Suprapubic skin (tissue), 4 donors: ENCODE measurements around the gene RAB10. TPM values are rescaled to one million over a fixed set of nuclear protein-coding genes. Genes with fewer than 3 reads are reported as not detected.

Source experiments
- DNase-seq, 2 donors: peaks; one replicate each; pipeline ENCODE4 v3.0.0-alpha.2; 2019; ENCODE audit warnings: low spot score in 2 of 2
- H3K27ac ChIP-seq: fragments of 200-600 bp; sonication (generic); one replicate; pipeline ENCODE4 v1.5.1; 2019
- H3K27me3 ChIP-seq: fragments of 200-600 bp; sonication (generic); one replicate; pipeline ENCODE4 v1.5.1; 2019
- H3K36me3 ChIP-seq: fragments of 200-600 bp; sonication (generic); one replicate; pipeline ENCODE4 v1.5.1; 2019
- H3K4me1 ChIP-seq: fragments of 200-600 bp; sonication (generic); one replicate; pipeline ENCODE4 v1.5.1; 2019
- H3K4me3 ChIP-seq: fragments of 200-600 bp; sonication (generic); one replicate; pipeline ENCODE4 v1.5.1; 2019; ENCODE audit warnings: mild to moderate bottlenecking
- H3K9me3 ChIP-seq: fragments of 200-600 bp; sonication (generic); one replicate; pipeline ENCODE4 v1.5.1; 2019
- EP300 ChIP-seq: sonication (generic); formaldehyde crosslinking; IDR thresholded peaks from one replicate; pipeline ENCODE4 v1.6.1; 2017; ENCODE audit warnings: antibody characterized with exemption
- POLR2A ChIP-seq, 2 donors: fragments of 450-650 bp; IDR thresholded peaks; one replicate each; pipeline ENCODE4 v1.6.1; 2017; ENCODE audit warnings: antibody characterized with exemption in 2 of 2, mild to moderate bottlenecking in 2 of 2, moderate library complexity in 2 of 2
- POLR2AphosphoS5 ChIP-seq, 3 donors: sonication (generic); formaldehyde crosslinking; IDR thresholded peaks; one replicate each; pipeline ENCODE4 v1.6.1; 2017; ENCODE audit warnings: antibody characterized with exemption in 3 of 3
- WGBS: methylation state at CpG from one replicate; pipeline ENCODE4 v1.1.5; 2018; 5-methylcytosine and 5-hydroxymethylcytosine counted together
- total RNA-seq, 4 donors: library from RNA; depleted of rRNA; stranded (reverse); fragments of >200 nt; gene quantifications; one replicate each; pipeline ENCODE4 v1.1.0, GENCODE V29; 2016
- TF ChIP-seq, protein P1 (sequence below), 2 donors: fragments of 200-600 bp in 1 of 2; fragments of 450-650 bp in 1 of 2; sonication (generic) in 1 of 2; IDR thresholded peaks; one replicate each; pipeline ENCODE4 v1.5.1; 2016 to 2019; ENCODE audit warnings: antibody characterized with exemption in 2 of 2, mild to moderate bottlenecking in 1 of 2, moderate library complexity in 1 of 2

RAB10 gene
- total RNA-seq, 4 donors from 2014 or later, result 145 to 171 (median 165) TPM

GRCh38 chr2:26001743-26002351, 32.0 kb upstream of the RAB10 start:
- WGBS, result 12% methylated on average over 4 of the region's 4 CpGs
- peak in 1 of 2 donors; percentile 70 for DNase-seq
- Histone ChIP-seq H3K27ac (peak overlapping the region; percentile 82), H3K36me3 (no peaks in the 10 kb centered on the region), H3K27me3 (no peaks in the 10 kb centered on the region), H3K4me3 (no peak overlapping the region), H3K9me3 (no peaks in the 10 kb centered on the region), H3K4me1 (peaks cover 51% of the 10 kb centered on the region)
- TF ChIP-seq EP300 (no peak), POLR2AphosphoS5 (IDR thresholded peaks at IDR 0.05) (no peak), POLR2A (IDR thresholded peaks at IDR 0.05) (no peak)
- TF ChIP-seq, protein P1, sequence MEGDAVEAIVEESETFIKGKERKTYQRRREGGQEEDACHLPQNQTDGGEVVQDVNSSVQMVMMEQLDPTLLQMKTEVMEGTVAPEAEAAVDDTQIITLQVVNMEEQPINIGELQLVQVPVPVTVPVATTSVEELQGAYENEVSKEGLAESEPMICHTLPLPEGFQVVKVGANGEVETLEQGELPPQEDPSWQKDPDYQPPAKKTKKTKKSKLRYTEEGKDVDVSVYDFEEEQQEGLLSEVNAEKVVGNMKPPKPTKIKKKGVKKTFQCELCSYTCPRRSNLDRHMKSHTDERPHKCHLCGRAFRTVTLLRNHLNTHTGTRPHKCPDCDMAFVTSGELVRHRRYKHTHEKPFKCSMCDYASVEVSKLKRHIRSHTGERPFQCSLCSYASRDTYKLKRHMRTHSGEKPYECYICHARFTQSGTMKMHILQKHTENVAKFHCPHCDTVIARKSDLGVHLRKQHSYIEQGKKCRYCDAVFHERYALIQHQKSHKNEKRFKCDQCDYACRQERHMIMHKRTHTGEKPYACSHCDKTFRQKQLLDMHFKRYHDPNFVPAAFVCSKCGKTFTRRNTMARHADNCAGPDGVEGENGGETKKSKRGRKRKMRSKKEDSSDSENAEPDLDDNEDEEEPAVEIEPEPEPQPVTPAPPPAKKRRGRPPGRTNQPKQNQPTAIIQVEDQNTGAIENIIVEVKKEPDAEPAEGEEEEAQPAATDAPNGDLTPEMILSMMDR (IDR thresholded peaks at IDR 0.05), result no peak

DNA sequence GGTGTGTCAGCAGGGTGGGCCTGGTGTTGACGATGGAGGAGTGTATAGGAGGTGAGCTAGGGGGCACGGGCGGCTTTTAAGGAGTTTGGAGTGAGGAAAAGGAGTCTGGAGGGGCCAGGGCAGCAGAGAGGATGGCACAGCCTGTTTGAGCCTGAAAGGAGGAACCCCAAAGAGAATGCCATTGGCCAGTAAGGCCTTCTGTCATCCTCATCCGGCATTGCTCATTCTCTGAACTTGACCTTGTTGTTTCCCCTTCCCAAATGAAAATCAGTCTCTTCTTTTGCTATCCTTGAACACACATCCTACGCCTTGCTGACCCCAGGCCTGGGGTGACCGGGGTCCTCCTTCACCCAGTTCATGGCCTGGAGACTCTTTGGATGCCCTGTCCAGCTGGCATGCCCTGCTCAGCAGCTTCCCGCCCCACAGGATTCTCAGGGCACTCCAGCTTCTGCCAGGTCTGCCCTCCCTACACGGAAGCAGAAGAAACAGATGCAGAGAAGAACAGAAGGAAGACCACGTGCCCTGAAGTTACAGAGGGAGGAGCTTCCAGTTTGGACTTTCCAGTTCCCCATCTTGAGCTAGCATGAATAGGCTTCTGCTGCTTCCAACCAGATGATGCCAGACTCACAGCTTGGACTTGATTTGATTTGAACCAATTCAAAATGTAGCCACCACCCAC, 31.1 kb upstream of the RAB10 start:
- Histone ChIP-seq H3K36me3 (no peaks in the 10 kb centered on the region), H3K9me3 (no peaks in the 10 kb centered on the region), H3K4me1 (peaks cover 57% of the 10 kb centered on the region), H3K27ac (peak overlapping the region; percentile 82), H3K27me3 (no peaks in the 10 kb centered on the region), H3K4me3 (no peak overlapping the region)
- 44% methylated on average over 9 of the region's 9 CpGs for WGBS
- DNase-seq, result no peak
- TF ChIP-seq, protein P1 (IDR thresholded peaks at IDR 0.05), result no peak
- no peak for TF ChIP-seq POLR2A (IDR thresholded peaks at IDR 0.05)

DNA sequence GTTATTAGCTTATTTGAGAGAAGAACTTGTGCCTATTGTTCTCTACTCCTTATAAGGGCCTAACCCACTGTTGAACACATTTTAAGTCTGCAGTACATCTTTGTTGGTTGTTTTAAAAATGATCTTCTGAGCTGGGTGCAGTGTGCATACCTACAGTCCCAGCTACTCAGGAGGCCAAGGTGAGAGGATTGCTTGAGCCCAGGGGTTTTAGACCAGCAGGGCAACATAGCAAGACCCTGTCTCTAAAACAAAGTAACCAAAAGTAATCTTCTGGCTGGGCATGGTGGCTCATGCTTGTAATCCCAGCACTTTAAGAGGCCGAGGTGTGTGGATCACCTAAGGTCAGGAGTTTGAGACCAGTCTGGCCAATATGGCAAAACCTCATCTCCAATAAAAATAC, 25.8 kb upstream of the RAB10 start:
- Histone ChIP-seq H3K36me3 (no peaks in the 10 kb centered on the region), H3K4me1 (peaks cover 61% of the 10 kb centered on the region), H3K27me3 (no peaks in the 10 kb centered on the region), H3K4me3 (no peak overlapping the region), H3K9me3 (no peaks in the 10 kb centered on the region), H3K27ac (peak overlapping the region; percentile 82)
- WGBS, result 92% methylated on average over 1 of the region's 1 CpG
- TF ChIP-seq, protein P1 (IDR thresholded peaks at IDR 0.05), result no peak
- no peak for TF ChIP-seq POLR2A (IDR thresholded peaks at IDR 0.05)
- no peak for TF ChIP-seq POLR2AphosphoS5 (IDR thresholded peaks at IDR 0.05)
- TF ChIP-seq EP300, result no peak
- DNase-seq, result no peak

- Histone ChIP-seq H3K9me3 (no peaks in the 10 kb centered on the region), H3K27me3 (no peaks in the 10 kb centered on the region), H3K4me1 (peaks cover 62% of the 10 kb centered on the region), H3K36me3 (no peaks in the 10 kb centered on the region), H3K4me3 (no peak overlapping the region), H3K27ac (peak overlapping the region; percentile 82)
- DNase-seq, result peak in 1 of 2 donors; percentile 82
- TF ChIP-seq POLR2AphosphoS5 (IDR thresholded peaks at IDR 0.05), result peak in 2 of 3 donors; percentile 52 to 78
- TF ChIP-seq, protein P1 (IDR thresholded peaks at IDR 0.05), result no peak
- no peak for TF ChIP-seq EP300
- TF ChIP-seq POLR2A (IDR thresholded peaks at IDR 0.05), result no peak
- 31% methylated on average over 2 of the region's 2 CpGs for WGBS
Measured at GRCh38 chr2:26008851-26009566, 24.9 kb upstream of the RAB10 start.

DNA sequence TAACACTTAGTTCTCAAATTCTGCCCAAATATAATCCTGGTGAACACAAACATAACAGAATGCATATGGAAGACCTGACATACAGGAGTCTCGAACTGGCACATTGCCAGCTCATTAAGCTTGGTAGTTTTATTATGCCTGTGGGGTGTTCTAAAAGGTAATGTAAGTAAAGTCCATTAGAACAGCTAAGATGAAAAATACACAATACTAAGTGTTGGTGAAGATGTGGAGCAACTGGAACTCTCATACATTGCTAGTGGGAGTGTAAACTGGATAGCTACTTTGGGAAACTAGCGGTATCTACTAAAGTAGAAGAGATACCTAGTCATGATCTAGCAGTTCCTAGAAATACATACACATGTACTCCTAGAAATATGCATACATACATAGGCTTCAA, 24.3 kb upstream of the RAB10 start:
- no peak for DNase-seq
- Histone ChIP-seq H3K4me1 (peaks cover 62% of the 10 kb centered on the region), H3K36me3 (no peaks in the 10 kb centered on the region), H3K27me3 (no peaks in the 10 kb centered on the region), H3K9me3 (no peaks in the 10 kb centered on the region), H3K4me3 (no peak overlapping the region), H3K27ac (peak overlapping the region; percentile 82)
- 59% methylated on average over 2 of the region's 2 CpGs for WGBS
- TF ChIP-seq, protein P1 (IDR thresholded peaks at IDR 0.05), result no peak
- TF ChIP-seq POLR2A (IDR thresholded peaks at IDR 0.05) (no peak), EP300 (no peak), POLR2AphosphoS5 (IDR thresholded peaks at IDR 0.05) (no peak)
